Esophagus (tissue), 2 donors: ENCODE data around the gene IQSEC1. TPM values are rescaled to one million over a fixed set of nuclear protein-coding genes. Genes with fewer than 3 reads are reported as not detected.

Experiments
- H3K27ac ChIP-seq, 2 donors: one replicate each; pipeline ENCODE4 v1.5.1; 2013; ENCODE audit warnings: low read depth in 2 of 2, mild to moderate bottlenecking in 2 of 2, inconsistent platforms in 1 of 2, low read length in 1 of 2, moderate library complexity in 1 of 2
- H3K27me3 ChIP-seq, 2 donors: one replicate each; pipeline ENCODE4 v1.6.1; 2013; ENCODE audit warnings: low read length in 2 of 2, control low read depth in 1 of 2, mild to moderate bottlenecking in 1 of 2; ENCODE audit not compliant: insufficient read depth in 2 of 2, control insufficient read depth in 1 of 2
- H3K36me3 ChIP-seq, 2 donors: one replicate each; pipeline ENCODE4 v1.6.1; 2013; ENCODE audit warnings: low read length in 1 of 2; ENCODE audit not compliant: control insufficient read depth in 2 of 2, insufficient read depth in 2 of 2
- H3K4me1 ChIP-seq, 2 donors: one replicate each; pipeline ENCODE4 v1.6.1; 2013; ENCODE audit warnings: low read length in 1 of 2; ENCODE audit not compliant: control insufficient read depth in 2 of 2, insufficient read depth in 2 of 2
- H3K4me3 ChIP-seq, 2 donors: one replicate each; pipeline ENCODE4 v1.5.1; 2013; ENCODE audit warnings: low read length in 2 of 2, mild to moderate bottlenecking in 2 of 2, low read depth in 1 of 2, moderate library complexity in 1 of 2
- H3K9me3 ChIP-seq, 2 donors: one replicate each; pipeline ENCODE4 v1.6.1; 2013; ENCODE audit warnings: mild to moderate bottlenecking in 2 of 2, low read depth in 1 of 2, low read length in 1 of 2, moderate library complexity in 1 of 2; ENCODE audit not compliant: control insufficient read depth in 2 of 2, insufficient read depth in 1 of 2
- WGBS, 2 donors: extraction: QIAGEN DNeasy Blood & Tissue Kit; methylation state at CpG; one replicate each; pipeline ENCODE4 v1.1.7; 2013; 5-methylcytosine and 5-hydroxymethylcytosine counted together
- polyA plus RNA-seq, 2 donors: library from polyadenylated mRNA; stranded (reverse); fragments of 200-250 nt; gene quantifications; one replicate each; pipeline ENCODE4 v1.2.3, GENCODE V29; 2013
- donor health status: healthy with polysubstance abuse.
- donor health status: Bipolar disorder and iron deficiency.

IQSEC1 gene
- polyA plus RNA-seq, 2 donors, result 4.1 to 5.2 TPM

DNA sequence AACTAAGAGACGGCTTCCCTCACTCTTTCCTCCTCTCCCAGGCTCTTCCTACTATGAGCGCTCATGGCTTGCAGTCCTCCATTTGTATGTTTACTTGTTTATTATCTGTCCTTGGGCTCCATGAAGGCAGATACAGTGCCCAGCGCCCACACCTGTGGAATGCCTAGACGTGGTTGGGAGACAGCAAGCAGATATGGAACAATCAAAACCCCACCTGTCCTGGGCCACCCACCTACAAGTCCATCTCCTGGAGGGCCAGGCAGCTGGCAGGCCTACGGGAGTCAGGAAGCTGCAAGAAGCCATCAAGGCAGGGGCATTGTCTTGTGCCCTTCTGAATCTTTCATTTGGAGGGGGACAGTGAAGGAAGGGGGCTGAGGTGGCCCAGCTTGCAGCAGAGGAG lies 104.7 kb downstream of the IQSEC1 start:
- Histone ChIP-seq H3K27me3 (no peaks in the 10 kb centered on the region), H3K9me3 (no peaks in the 10 kb centered on the region), H3K4me3 (no peak overlapping the region), H3K27ac (no peak overlapping the region), H3K4me1 (peaks cover 5 to 12% of the 10 kb centered on the region in 2 donors), H3K36me3 (no peaks in the 10 kb centered on the region)
- 83 to 87% methylated on average over 5 of the region's 5 CpGs for WGBS, 2 donors

DNA sequence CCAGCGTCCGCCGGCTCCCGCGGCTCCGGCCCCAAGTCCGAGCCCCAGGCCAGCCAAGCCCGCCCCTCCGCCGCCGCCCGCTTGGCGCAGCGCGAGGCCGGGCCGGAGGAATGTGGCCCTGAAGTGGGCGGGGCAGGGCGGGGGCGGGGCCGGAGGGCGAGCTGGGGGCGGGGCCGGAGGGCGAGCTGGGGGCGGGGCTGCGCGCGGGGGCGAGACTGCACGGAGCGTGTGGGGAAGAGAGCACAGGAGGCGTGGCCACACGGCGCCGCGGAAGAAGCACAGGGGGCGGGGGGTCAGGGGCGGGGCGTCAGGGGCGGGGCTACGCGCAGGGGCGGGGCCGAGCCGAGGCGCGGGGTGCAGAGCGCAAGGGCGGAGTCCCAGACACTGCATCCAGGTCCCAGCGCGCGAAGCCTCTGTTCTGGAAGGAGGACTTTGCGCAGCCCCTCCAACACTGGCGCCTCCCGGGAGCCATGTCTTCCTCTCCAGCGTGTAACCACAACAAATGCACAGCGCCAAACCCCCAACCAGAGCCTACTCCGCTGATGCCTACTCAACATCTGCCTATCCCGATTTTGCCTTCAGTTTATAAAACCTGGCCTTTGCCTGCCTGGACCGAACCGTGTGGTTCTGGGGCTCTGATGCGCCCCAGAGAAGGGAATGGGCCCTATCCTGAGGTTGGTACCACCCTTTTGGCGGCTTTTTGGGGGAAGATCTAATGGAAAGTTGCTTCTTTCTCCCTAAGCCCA lies 105.5 kb downstream of the IQSEC1 start:
- WGBS, 2 donors, result 3% methylated on average over 45 to 64 of the region's 64 CpGs

DNA sequence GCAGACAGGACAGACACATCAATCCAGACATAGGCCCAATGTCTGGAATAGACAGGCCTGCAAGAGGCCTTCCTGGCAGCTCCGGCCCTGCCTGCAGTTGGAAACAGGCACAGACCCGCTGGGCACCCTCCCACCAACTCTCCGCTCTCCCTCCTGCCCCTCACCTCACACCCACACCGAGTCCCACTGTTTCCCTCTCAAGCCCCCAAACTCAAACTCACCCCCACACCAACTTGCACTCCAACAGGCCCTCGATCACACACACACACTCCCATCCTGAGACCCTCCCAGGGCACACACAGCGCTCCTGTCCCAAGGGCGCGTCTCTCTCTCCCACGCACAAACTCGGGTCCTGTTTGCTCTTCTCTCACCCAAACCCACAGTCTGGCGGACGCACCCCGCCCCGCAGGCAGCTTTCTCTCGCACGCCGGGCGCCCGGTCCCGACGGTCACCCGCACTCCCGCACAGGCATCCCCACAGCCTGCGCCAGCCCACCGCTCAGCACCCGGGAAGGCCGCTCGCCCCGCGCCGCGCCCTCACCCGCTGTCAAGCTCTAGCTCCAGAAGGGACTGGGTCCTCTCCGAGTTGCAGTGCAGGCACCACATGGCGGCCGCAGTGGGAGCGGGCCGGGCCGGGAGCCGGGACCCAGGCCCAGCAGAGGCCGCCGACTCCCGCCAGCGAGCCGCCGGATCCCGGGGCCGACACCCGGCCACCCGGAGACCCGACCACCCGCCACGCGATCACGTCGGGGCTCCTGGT lies 106.2 kb downstream of the IQSEC1 start:
- Histone ChIP-seq H3K36me3 (no peaks in the 10 kb centered on the region), H3K27ac (peak overlapping the region; percentile 52 to 72), H3K4me3 (peak overlapping the region; percentile 77), H3K27me3 (no peaks in the 10 kb centered on the region), H3K9me3 (no peaks in the 10 kb centered on the region), H3K4me1 (peaks cover 10 to 12% of the 10 kb centered on the region in 2 donors)
- 5 to 8% methylated on average over 50 to 56 of the region's 56 CpGs for WGBS, 2 donors

More for the DNA sequence above, 105.5 kb downstream of the IQSEC1 start:
- Histone ChIP-seq H3K27ac (peak overlapping the region in 1 of 2 donors; percentile 72), H3K4me3 (peak overlapping the region; percentile 77), H3K36me3 (no peaks in the 10 kb centered on the region), H3K9me3 (no peaks in the 10 kb centered on the region), H3K27me3 (no peaks in the 10 kb centered on the region), H3K4me1 (peaks cover 6 to 12% of the 10 kb centered on the region in 2 donors)

DNA sequence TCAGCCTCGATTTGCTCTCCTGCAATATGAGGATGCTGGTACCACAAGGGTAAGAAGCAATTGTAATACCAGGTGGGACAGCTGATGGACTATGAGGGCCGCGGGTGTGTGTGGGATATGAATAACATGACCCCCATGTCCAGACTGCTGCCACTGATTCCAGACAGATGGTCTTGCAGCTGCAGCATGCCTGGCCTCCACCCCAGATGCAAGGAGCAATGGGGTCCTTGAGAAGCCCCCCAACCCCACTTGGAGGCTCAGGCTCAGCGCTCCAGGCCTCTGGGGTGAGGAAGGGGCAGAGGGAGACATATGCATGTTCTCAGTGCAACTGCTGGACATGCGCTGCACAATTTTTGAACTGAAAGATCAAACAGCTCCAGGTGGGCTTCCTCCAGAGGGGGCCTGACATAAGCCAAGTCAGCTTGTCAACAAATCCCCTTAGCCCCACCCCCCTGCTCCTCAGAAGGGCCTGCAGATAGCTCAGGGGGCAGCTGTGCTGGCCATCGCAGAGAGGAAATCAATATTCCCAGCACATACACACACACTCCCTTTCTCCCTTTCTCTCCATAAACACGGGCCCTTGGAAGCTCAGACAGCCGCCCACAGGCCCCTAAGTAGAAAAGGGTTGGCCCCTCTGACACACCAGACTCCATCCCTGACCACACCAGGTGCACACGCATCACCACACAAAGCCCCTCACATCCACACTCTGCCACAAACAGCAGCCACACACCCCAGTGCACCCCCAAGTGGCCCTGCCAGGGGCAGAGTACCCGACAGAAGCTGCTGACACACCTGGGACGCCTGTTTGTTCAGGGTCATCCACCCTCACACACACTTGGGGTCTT lies 107.0 kb downstream of the IQSEC1 start:
- Histone ChIP-seq H3K27ac (no peak overlapping the region), H3K4me1 (peaks cover 10 to 12% of the 10 kb centered on the region in 2 donors)
- WGBS, 2 donors, result 56 to 59% methylated on average over 11 of the region's 11 CpGs

DNA sequence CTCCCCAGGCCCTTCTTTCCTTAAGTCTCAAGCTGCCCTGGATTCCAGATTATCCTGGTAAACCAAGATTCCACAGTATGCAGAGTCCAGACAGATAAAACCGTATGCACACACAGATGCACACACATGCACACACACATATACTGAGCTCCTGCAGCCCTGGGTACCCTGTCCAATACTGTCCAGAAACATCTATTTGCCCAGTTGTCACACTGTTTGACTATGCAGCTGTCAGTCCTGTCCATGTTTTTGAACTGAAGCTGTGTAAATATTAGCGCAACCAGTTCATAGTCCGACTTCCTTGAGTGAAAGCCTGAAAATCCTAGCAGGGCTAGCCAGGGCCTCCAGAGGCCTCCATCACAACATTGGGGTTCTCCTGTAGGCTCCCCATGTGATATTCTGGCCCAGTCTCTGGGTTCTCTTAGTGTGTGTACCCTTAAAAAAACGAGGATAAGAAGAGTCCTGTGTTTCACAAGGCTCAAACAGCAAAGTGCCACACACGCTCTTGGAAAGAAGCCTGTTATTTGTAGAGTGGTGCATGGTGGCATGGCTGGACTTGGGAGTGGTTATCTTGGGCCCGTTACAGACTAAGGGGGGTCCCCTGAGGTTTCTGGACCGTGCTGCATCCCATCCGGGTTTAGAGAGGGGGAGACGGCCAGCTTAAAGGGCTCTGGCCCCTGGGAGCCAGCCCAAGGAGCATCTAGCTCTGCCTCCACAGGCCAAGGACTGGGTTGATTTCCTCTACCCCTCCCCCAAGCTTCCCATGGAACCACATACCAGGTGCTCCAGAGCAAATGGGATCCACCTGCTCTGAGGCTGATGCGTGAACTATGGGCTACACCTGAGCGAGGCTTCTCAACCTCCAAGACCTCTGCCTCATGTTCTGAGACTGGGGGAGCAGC lies 108.3 kb downstream of the IQSEC1 start:
- WGBS, 2 donors, result 59 to 74% methylated on average over 11 of the region's 11 CpGs
- Histone ChIP-seq H3K4me1 (peaks cover 12 to 14% of the 10 kb centered on the region in 2 donors), H3K27me3 (no peaks in the 10 kb centered on the region), H3K9me3 (no peaks in the 10 kb centered on the region), H3K36me3 (no peaks in the 10 kb centered on the region), H3K4me3 (no peak overlapping the region), H3K27ac (no peak overlapping the region)

More for the DNA sequence above, 107.0 kb downstream of the IQSEC1 start:
- no peaks in the 10 kb centered on the region for H3K27me3 ChIP-seq
- no peaks in the 10 kb centered on the region for H3K36me3 ChIP-seq
- H3K4me3 ChIP-seq, result peak overlapping the region; percentile 77
- H3K9me3 ChIP-seq, result no peaks in the 10 kb centered on the region

DNA sequence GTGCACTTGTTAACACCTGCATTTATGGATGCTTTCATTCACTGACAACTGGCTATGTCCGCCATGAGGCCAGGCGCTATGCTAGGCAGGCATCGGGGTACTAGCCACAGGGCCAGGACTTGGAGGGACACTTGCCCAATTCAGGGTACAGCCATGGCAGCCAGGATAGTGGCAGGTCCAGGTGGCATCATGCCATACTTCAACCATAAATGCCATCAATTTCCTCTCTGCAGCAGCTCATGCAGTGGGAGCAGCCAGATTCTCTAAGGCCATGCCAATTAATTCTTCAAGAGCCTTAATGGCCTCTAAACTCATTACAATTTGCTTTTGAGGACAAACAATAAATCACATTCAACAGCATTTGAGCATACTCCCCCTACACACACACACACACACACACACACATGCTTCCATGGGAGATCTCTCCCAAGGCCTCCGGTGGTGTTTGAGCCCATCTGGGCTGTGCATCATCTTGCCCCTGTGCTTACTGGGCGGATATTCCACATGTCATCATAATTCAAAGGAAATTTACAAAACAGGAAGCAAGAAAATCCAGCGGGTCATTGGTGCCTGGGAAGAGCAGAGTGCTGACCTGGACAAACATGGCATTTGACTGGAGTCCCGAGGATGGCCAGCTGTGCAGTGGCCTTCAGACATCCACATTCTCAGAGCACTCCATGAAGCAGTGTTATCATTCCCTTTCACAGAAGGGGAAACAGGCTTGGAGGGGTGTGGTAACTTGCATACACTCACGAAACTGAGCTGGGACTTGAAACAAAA lies 109.1 kb downstream of the IQSEC1 start:
- Histone ChIP-seq H3K27me3 (no peaks in the 10 kb centered on the region), H3K4me1 (peaks cover 14 to 15% of the 10 kb centered on the region in 2 donors), H3K27ac (no peak overlapping the region), H3K9me3 (no peaks in the 10 kb centered on the region), H3K4me3 (no peak overlapping the region), H3K36me3 (no peaks in the 10 kb centered on the region)
- WGBS, 2 donors, result 58 to 63% methylated on average over 8 of the region's 8 CpGs

DNA sequence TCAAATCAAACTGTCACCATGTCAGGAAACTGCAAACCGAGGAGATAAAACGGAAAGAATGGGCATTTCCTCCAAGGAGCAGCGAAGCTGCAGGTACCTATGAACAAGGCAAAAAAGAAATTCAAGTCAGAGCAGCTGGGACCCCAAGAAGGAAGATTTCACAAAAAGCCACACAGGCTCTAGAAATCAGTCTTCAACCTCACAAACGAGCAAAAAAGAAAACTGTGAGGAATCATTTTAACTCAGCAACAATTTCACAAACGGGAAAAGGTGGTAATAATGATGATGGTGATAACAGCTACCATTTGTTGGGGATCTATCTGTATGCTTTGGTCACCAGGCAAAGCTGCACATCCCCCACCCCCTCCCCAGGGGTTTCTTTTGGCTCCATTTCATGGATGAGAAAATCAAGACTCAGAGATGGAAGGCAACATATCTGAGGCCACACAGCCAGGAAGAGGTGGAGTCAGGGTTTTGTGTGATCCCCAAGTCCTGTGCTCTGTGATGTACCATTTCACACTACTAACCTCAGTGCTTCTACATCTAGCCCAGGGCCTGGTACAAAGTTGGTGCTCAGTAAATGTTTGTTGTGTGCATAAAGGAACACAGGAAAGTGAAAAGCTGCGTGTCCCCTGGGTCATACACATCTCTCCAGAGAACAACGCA lies 109.9 kb downstream of the IQSEC1 start:
- H3K4me1 ChIP-seq, result peaks cover 17% of the 10 kb centered on the region in 2 donors
- no peaks in the 10 kb centered on the region for H3K27me3 ChIP-seq
- H3K4me3 ChIP-seq, result no peak overlapping the region
- H3K27ac ChIP-seq, result no peak overlapping the region
- WGBS, 2 donors, result 56 to 64% methylated on average over 7 of the region's 7 CpGs
- H3K9me3 ChIP-seq, result no peaks in the 10 kb centered on the region
- no peaks in the 10 kb centered on the region for H3K36me3 ChIP-seq

DNA sequence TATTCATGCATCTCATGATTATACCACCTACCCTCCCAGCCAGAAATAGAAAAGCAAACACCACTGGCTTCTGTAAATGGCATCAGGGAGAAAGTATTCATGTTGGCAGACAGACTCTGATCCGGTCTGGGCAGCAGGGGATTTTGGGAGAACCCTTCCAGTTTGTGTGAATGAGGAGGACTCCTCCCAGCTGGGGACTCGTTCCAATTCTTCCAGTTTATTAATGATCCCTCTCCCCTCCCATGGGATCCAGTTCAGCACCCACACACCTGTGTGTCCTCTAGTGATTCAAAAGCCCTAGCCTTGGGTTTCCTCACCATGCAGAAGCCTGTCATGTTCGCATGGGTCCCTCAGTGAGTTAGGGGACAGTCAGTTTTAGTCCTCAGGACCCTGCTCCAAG lies 110.9 kb downstream of the IQSEC1 start:
- Histone ChIP-seq H3K36me3 (no peaks in the 10 kb centered on the region), H3K27ac (no peak overlapping the region), H3K4me1 (peaks cover 15 to 24% of the 10 kb centered on the region in 2 donors), H3K27me3 (no peaks in the 10 kb centered on the region), H3K9me3 (no peaks in the 10 kb centered on the region), H3K4me3 (no peak overlapping the region)
- WGBS, 2 donors, result 42 to 58% methylated on average over 3 of the region's 3 CpGs
